GM19372 (cell line): ENCODE data around the gene CC2D2B.
"Not testable (repeated sequence)": the region's sequence is repeated elsewhere in the genome, so short reads cannot be mapped to it uniquely, and the experiment has no call there.

Experiments used
- ATAC-seq: cut with Tn5 transposase; IDR thresholded peaks from one replicate; pipeline ENCODE4 v1.9.1; 2021; ENCODE audit warnings: mild to moderate bottlenecking, low read depth, moderate library complexity; ENCODE audit not compliant: unreplicated experiment

CC2D2B gene

GRCh38 chr10:95907456-95908253 is at the start of gene CC2D2B:
CC2D2B (plus strand) TSS chr10:95907975; CDS start chr10:95911324, 3,349 bp downstream.
- ATAC-seq, result peak; percentile 77

- no peak for ATAC-seq
Observed at GRCh38 chr10:95860166-95860940, 47.4 kb upstream of the CC2D2B start.

- ATAC-seq, result no peak
Observed at GRCh38 chr10:95861386-95861785, 46.4 kb upstream of the CC2D2B start.

- ATAC-seq, result peak; percentile 69
Observed at GRCh38 chr10:95864906-95865813, 42.6 kb upstream of the CC2D2B start.

GRCh38 chr10:95865814-95866466 is 41.8 kb upstream of the CC2D2B start:
- no peak for ATAC-seq

- no peak for ATAC-seq
Observed at GRCh38 chr10:95866467-95866842, 41.3 kb upstream of the CC2D2B start.

GRCh38 chr10:95867866-95868265 is 39.9 kb upstream of the CC2D2B start:
- no peak for ATAC-seq

- no peak for ATAC-seq
Observed at GRCh38 chr10:95872158-95872711, 35.5 kb upstream of the CC2D2B start.

- ATAC-seq, result no peak
Observed at GRCh38 chr10:95873139-95873538, 34.6 kb upstream of the CC2D2B start.

GRCh38 chr10:95873651-95874050 is 34.1 kb upstream of the CC2D2B start:
- ATAC-seq, result no peak

- ATAC-seq, result not testable (repeated sequence)
Observed at GRCh38 chr10:95874783-95875182, 33.0 kb upstream of the CC2D2B start.

GRCh38 chr10:95876756-95877155 is 31.0 kb upstream of the CC2D2B start:
- no peak for ATAC-seq

- ATAC-seq, result no peak
Observed at GRCh38 chr10:95877881-95878280, 29.9 kb upstream of the CC2D2B start.

GRCh38 chr10:95880704-95881103 is 27.1 kb upstream of the CC2D2B start:
- ATAC-seq, result peak; percentile 68

- ATAC-seq, result no peak
Observed at GRCh38 chr10:95881316-95881715, 26.5 kb upstream of the CC2D2B start.

GRCh38 chr10:95889830-95890229 is 17.9 kb upstream of the CC2D2B start:
- no peak for ATAC-seq

- ATAC-seq, result no peak
Observed at GRCh38 chr10:95896071-95896850, 11.5 kb upstream of the CC2D2B start.

GRCh38 chr10:95905897-95906580 is 1.7 kb upstream of the CC2D2B start:
- not testable (repeated sequence) for ATAC-seq
